Kidney tubule cell (primary cell): ENCODE data around the gene GFOD1.

Source experiments
- DNase-seq: peaks from one replicate; pipeline ENCODE4 v3.0.0-alpha.2; 2018; ENCODE audit warnings: low spot score

Gene GFOD1

DNA sequence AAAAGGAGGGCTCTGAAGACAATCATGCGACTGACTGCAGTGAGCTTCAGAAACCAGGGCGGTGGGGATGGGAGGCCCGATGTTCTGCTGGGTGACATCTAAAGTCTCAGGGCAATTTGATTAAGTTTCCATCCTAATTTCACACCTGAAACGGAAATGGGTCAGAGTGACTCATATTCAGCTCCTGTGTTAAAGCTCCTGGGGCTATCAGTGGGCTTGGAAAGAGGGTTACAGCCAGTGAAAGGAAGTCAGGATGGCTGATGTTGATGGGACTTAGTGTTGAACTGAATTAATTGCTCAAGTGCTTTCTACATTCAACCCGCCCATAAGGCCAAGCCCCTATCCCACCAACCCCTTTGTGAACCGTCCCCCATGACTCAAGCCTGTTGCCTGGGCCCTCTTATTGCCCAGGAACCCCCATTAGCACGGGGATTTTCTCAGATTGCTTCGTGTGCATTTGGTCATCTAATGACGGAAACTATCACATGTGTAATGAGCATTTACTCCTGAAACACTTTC, 112.0 kb downstream of the GFOD1 start:
- no peak for DNase-seq

DNA sequence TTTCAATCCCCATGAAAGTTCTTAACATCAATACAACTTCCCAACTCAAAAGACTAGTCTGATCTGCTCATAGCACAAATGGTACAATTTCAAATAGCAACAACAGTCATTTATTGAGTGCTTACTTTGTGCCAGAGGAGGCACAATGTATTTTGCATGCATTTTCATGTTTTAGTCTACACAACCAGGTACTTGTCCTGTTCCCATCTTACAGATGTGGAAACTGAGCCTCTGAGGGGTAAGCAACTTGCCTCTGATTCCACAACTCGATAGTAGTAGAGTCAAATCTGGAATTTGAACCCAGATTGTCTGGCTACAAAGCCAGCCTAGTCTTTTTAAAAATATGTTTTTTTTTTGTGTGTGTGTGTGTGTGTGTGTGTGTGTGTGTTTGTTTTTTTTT, 113.5 kb downstream of the GFOD1 start:
- no peak for DNase-seq

DNA sequence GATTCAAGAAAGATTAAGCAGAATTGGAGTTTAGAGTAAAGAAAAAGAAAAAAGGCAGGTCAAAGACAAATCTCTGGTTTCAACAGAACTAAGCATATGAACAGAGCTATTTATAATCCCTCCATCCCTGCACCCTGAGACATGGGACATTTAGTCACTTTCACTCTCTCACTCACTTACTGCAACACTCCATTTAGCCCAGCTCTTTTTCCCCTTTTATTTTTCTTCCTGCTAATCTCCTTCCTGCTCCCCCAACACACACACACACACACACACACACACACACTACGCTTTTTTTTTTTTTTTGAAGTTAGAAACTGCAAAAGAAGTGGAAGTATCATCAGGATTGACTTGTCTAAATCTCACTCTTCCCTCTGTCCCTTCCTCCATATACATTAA, 113.9 kb downstream of the GFOD1 start:
- peak; percentile 18 for DNase-seq

DNA sequence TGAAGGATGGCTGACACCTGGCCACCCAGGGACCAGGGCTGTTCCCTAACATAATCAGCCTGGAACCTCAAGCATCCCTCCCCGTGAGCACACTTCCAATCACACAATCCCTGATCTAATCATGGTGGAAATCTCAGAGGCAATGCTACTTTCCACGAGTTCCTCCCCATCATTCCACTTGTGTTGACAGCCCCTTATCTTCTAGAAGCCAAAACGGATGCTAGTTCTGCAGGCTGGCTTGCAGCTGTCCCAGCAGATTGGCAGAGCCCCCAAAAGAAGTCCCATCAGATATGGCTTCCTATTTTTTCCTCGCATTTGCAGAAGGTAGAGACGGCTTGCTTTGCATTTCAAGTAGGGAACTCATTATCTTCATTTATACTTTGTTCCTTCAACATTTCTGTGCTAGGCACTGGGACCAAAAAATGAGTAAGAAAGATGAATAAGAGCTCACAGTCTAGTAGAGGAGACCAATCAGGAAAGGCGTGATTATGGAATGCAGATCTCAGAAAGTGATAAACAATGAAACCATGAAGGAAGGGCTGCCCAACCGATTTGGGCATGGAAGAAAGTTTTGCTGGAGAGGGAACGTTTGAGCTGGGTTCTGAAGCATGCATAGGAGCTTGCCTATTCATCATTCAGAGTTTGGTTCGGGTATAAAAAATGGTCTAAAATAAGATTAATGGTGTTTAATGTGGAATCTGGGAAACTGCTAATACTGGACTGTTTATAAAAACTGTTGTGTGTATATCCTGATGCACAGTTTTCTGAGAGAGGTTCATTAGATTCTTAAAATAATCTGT, 114.5 kb downstream of the GFOD1 start:
- DNase-seq: no peak

DNA sequence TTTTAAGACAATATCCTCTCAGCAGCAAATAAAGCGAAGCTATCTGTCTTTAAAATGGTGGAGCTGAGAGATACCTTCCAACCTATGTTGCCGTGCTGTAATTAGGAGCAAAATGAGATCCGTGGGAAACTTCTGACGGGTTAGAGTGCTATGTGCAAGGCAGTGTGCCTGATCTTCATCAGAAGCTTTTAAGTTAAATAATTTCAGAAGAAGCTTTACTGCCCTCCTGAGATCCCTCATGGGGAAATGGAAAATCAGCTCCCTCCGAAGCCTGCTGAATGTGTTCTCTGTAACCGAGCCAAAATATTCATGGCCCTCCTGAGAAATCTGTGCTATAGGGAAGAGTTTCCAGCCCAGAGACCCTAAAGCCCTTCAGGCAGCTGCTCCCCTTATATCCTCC, 115.3 kb downstream of the GFOD1 start:
- DNase-seq: no peak

DNA sequence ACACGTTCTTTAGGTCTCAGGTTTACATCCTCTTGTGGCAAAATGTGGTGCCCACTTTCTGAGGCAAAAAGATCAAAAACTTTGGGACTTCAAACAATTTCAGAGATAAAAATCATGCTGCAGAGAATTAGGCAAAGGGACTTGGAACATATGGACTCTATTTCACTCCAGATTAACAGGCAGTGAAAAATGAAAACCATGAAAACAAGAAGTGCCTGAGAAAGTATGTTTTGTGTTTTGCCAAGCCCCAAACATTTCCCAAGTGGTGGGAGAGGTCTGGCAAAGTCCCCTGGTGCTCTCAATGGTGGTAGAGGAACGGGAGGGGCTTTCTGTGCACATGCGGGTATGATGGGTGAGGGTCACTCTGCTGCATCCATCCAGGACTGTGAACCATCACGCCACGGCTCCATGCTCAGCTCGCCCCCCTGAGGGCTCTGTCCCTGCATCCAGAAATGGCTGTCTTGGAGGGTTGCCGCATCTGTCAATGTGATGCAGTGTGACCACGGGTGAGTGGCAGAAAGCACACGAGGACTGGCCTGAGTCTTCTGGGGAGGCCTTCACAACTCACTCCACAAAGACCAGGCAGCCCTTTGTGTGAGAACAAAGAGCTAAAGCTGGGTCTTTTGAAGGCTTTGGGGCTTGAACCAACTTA, 115.9 kb downstream of the GFOD1 start:
- no peak for DNase-seq

DNA sequence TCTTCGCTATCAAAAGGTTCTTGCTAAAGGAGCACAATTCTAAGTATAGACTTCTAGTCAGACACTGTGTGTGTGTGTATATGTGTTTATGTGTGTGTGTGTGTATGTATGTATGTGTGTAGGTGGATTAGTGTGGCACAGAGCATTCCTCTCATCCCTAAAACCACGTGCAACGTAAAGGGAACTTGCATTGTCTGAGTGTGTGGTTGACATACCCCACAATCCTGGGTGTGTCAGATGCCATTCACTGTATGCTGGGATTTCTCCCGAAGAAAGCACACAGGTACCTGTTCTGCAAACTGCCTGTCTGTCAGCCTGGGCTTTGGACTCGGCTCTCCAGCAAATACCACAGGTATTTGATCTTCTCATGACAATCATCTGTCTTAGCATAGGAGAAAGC, 116.8 kb downstream of the GFOD1 start:
- no peak for DNase-seq

DNA sequence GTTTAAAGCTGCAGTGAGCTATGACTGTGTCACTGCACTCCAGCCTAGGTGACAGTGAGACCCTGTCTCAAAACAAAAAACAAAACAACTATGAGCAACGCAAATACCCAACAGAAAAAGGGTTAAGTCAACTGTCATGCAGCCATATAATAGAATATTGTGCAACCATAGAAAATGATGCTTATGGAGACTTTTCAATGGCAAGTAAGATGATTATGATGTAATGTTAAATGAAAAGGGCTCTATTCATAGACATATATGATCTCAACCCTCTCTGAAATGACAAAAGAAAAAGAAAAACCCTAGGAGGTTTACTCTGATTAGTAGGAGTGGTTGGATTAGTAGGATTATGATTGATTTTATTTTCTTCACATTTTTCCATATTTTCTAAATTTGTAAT, 117.8 kb downstream of the GFOD1 start:
- DNase-seq: no peak

DNA sequence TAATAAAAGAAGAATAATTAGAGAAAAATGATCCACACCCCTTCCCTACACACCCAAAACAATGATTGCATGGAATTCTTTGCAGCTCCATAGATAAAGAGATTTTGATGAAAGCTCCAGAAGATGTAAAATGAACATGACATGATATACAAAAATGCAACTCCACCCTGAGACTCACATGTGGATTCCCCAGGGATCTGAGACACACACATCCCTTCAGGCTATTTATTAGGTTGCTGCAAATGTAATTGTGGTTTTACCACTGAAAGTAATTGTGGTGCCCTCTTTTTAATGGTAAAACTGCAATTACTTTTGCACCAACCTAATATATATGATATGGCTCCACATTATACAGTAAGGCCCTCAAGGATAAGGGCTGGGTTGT, 118.7 kb downstream of the GFOD1 start:
- DNase-seq: no peak

DNA sequence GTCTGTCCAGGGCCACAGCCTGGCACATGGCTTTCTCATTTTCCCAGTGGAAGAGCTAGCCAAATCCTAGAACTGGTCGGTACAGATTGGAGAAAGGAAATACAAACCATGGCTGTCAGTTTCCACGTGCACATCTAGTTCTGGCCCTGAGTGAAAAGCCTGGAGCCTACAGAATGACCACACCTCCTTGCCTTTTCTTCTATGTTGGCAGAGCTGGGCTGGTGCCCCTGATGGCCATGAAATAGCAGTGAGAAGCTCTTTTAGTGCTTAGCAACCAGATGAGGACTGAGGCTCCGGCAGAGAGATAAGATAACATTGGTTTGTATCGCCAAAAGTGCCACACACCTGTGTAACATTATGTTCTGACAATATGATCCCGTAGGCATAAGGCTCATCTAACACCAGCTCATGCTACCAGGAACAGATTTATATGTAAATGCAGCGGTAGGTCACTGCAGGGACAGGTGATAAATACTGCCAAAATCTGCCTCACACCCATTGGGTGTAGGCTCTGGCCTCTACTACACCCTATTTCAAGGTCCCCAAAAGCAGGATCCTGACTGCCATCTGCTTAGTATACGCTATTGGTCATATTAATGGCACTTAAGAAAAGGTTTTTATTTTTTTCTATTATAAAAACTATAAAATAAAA, 119.2 kb downstream of the GFOD1 start:
- DNase-seq: no peak

DNA sequence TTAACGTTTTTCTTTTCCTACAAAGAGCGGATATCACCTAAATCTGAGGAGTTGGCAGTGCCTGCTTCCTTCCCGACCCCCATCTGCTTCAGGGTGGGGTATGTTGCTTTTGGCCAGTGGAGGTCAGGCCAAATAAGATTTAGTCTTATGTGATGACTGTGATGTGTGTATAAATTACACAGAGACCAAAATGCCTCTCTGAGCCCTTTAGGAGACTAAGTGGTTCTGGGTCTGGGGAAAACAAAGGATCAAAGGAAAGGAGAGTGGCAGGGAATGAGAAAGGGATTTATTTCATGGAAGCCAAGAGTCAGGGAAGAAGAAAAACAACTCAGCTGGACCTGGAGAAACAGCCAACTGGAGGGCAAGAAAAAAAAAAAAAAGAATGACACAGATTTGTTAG, 120.0 kb downstream of the GFOD1 start:
- DNase-seq: no peak

DNA sequence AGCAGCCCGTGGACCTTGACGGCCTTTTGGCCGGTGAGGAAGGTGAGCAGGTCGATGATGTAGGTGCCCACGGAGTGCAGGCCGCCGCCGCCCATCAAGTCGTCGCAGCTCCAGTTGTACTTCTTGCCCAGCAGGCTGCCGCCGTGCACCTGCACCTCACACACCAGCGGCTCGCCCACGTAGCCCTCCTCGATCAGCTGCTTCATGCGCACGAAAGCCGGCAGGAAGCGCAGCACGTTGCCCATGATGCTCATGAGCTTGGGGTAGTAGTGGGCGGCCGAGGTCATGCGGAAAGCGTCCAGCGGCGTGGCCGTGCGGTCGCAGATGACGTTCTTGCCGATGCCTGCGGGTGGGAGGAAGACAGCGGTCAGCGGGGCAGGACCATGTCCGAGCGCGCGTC, 122.1 kb downstream of the GFOD1 start:
- no peak for DNase-seq

DNA sequence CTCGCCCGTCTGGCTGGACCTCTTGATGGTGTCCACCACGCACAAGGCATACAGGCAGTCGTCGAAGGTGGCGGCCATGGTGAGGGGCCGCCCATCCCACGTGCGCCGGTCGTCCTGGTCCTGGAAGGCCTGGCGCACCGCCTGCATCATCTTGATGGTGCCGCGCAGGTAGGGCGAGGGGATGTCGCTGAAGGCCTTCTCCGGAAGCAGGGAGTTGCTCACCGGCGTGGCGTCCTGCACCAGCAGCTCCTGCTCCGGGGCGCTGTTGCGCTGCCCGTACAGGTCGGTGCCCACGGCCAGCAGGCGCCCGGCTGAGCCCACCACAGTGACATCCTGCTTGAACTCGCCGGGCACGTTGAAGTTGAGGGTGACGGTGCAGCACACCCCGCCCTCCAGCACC, 122.6 kb downstream of the GFOD1 start:
- DNase-seq: no peak

DNA sequence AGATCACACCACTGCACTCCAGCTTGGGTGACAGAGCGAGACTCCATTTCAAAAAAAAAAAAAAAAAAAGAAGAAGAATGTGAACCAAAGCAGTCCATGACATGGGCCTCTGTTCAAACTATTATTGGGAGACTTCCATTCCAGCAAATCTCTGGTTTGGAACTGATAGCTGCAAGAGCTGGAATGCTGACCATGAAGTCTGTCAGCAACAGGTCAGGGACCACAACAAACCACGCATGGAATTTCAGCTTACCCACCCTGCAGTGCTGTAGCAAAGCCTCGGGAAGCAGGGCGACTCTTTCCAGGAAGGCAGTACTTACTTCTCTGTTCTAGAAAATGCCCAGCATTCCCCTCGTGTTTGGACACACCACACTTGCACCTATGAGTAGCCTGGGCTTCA, 125.0 kb downstream of the GFOD1 start:
- DNase-seq: peak; percentile 97

DNA sequence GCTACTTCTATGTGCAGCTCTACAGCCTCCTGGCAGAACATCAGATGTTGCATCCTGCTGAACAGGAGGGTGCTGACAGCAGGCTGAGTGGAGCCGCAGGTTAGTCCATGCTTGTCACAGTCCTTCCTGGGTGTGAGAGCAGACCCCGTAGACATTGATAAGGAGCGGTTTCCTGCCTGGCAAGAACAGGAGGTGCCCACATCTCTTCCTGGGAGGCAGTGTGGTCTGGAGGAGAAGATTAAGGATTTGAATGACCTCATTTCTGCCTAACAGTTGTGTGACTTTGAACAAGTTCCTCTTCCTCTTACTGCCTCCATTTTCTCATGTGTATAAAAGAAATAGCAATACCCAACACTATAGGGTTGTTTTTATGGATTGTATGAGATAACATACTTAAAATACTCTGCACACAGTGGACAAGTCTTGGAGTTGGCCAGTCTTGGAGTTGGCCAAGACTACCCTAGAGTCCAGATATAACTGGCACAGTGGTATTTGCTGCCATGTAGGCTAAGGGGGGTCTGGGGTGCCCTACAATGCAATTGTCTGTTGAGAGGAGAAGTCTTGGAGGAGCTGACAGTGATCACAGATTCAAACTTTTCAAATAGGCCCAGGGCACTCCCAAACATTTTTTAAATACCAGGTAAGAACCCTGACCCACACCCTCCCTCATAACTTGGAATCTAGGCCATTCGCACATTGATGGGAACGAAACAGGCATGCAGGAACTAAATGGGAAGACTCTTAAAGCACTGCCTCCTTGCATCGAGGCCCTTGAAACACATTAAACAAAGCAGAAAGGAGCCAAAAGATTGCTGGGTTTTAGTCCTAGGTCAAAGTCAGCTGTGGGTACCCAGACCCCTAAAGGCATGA, 126.5 kb downstream of the GFOD1 start:
- DNase-seq: peak; percentile 38

DNA sequence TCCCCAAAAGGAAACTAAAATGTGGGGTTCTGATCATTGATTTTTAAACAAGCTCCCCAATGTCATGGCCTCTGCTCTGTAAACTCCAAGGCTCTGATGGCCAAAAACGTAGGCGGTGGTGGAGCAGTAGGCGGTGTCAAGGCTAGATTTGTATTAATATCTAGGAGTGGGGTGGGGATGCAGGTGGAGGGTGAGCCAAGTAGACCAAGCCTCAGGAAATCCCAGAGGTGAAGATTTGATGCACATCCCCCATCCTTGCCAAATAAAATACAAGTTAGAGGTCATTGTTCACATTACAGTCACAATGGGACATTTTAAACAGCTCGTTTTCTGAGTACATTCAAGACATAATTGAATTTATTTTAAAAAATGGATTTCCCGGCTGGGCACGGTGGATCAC, 128.1 kb downstream of the GFOD1 start:
- DNase-seq: no peak

DNA sequence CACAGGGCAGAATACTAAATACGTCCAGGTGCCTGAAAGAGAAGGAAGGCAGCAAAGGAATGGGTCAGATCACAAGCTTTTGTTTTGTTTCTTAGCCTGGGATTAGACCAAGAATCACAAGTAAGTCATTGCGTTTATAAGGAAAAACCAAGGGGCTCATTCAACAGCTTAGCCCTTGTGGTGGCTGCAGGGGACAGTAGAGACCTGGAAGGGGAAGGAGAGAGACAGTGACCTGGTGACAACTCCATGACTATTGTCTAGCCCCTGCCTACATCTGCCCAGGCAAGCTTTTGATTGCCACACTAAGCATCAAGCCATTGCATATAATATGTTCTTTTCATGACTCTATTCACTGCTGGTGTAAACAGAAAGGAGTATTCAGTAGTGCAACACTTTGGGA, 128.9 kb downstream of the GFOD1 start:
- DNase-seq: no peak

DNA sequence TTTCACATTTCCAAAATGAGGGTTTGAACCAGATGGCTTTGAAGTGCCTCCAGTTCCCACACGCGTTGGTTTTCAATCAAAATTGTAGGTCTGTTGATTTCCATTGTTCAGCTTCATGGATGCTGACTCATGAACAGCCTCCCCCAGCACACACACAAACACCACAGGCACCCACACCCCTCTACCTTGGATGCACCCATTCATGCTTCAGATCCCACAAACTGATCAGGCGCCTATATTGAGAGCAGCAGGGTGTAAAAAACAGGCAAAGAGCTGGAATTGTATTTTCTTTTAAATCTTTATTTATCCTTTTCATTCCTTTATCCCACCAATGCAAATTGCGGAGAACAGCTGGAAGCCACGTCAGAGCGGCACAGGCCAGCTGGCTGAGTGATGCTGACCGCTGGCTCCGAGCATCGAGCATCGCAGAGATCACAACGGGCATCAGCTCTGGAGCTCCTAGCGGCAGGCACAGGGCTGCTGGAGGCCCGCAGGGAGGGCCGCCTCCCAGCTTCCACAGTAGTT, 129.8 kb downstream of the GFOD1 start:
- DNase-seq: peak; percentile 83

DNA sequence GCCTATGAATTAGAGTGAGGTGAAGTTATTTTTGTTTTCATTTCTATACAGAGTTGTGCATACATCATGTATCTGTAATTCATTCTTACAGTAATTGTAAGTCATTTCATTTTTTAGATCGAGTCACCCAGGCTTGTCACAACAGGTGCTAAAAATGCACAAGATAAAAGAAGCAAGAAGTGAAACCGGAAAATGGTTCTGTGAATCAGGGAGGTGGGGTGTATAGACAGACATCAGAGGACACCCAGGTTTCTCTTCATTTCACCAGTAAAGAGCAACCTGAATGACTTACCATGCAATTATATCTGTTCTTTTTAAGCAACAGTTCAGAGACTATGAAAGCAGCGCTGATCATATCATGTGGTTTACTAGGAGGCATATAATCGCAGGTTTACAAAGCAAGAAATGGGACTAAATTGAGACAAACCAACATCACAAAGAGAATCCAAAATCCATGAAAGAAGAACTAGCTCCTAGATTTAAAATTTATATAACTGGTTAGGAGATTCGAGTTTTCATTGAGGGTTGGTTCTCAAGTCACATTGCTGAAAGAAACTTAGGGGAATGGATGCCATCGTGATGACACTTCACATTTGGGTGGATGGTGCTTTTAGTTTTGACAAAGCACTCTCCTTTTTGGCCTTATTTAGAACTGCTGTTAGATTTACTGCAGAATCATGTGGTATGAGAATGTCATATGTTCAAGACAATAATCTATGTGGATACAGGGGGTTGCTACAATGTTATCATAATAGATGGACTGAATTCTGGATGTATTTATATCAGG, 131.2 kb downstream of the GFOD1 start:
- DNase-seq: peak; percentile 28

DNA sequence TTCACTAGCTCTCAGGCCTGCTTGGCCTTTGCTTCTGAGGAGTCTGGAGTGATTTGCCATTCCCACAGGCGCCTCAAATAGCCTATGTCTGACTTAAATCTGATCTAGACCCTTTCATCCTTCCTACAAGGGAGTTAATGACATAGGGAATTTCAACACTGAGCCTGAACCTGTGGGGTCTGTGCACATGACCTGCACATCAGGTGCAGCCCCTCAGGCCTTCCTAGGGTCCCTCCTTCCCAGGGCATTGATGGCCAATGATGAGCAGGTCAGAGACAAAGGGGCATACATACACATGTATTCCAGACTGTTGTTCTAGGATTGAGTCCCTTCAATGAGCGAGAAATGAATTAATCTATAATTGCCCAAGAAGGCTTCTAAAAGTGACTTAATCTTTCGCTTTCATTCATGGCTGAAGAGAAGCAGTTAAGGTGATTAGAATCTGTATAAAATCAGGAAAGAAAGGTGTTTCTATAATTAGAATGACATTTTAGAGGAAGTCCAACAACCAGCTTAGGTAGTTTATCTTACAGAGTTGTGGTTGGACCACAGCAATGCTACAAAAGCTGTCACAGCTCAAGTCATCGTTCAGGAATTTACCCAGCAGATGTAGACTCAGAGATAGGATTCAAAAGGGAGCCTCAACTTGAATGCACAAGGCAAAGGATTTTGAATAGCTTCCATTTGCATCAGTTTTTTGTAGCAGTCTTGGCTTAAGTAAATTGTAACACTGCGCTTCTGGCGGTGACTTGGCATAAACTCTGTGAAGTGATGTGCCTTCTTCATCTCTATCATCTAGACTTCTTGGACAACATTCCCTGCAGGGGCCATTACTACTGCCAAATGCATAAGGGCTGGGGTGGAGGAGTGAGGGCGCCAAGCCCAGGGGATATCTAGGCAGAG, 132.1 kb downstream of the GFOD1 start:
- peak; percentile 94 for DNase-seq
